HL-60 (cell line): Measurements from ENCODE around the gene ATXN7L1.
A peak's percentile ranks its signal among the peaks of the same experiment; 100 is the strongest.

Source experiments
- DNase-seq, 2 experiments: peaks; one replicate each; pipeline ENCODE4 v3.0.0-alpha.2; 2010 to 2020; ENCODE audit warnings: low read depth in 1 of 2, low spot score in 1 of 2
- H3K27ac ChIP-seq: fragments of 250-450 bp; sonication (Bioruptor Pico); replicated peaks from 2 replicates; pipeline ENCODE4 v1.5.1; 2020; ENCODE audit warnings: mild to moderate bottlenecking, moderate library complexity
- H3K27me3 ChIP-seq: fragments of 250-450 bp; sonication (Bioruptor Pico); 2 replicates; pipeline ENCODE4 v1.5.1; 2021; ENCODE audit warnings: mild to moderate bottlenecking, moderate library complexity; ENCODE audit not compliant: insufficient read depth, poor library complexity, severe bottlenecking
- H3K4me3 ChIP-seq: replicated peaks from 2 replicates; pipeline ENCODE4 v1.5.1; 2011; ENCODE audit warnings: mild to moderate bottlenecking, control low read depth, low read length; ENCODE audit not compliant: insufficient read depth
- CTCF ChIP-seq: IDR thresholded peaks from one replicate; pipeline ENCODE4 v1.5.1; 2011; ENCODE audit warnings: low read length, control low read depth, inconsistent platforms; ENCODE audit not compliant: insufficient read depth
- GABPA ChIP-seq: IDR thresholded peaks from 2 replicates; pipeline ENCODE4 v1.6.1; 2012; ENCODE audit warnings: low read depth
- POLR2AphosphoS5 ChIP-seq: IDR thresholded peaks from 2 replicates; pipeline ENCODE4 v1.6.1; 2012; ENCODE audit warnings: low read depth
- REST ChIP-seq: IDR thresholded peaks from 2 replicates; pipeline ENCODE4 v1.6.1; 2012; ENCODE audit warnings: low read depth; ENCODE audit not compliant: insufficient replicate concordance
- SPI1 ChIP-seq: IDR thresholded peaks from 2 replicates; pipeline ENCODE4 v1.6.1; 2012; ENCODE audit warnings: low read depth, mild to moderate bottlenecking, borderline replicate concordance

The ATXN7L1 gene

GRCh38 chr7:105744258-105744657, 132.1 kb downstream of the ATXN7L1 start:
- TF ChIP-seq CTCF (no peak), POLR2AphosphoS5 (no peak), SPI1 (no peak), GABPA (no peak), REST (no peak)
- no peak for DNase-seq
- H3K4me3 ChIP-seq, result no peak overlapping the region

GRCh38 chr7:105743351-105744090, 132.9 kb downstream of the ATXN7L1 start:
- Histone ChIP-seq H3K27ac (no peak overlapping the region), H3K4me3 (no peak overlapping the region), H3K27me3 (no peaks in the 10 kb centered on the region)
- TF ChIP-seq CTCF (no peak), REST (peak; percentile 92), POLR2AphosphoS5 (no peak)
- peak; percentile 3 to 22 for DNase-seq

More at GRCh38 chr7:105744258-105744657, 132.1 kb downstream of the ATXN7L1 start:
- H3K27me3 ChIP-seq, result no peaks in the 10 kb centered on the region
- no peak overlapping the region for H3K27ac ChIP-seq

- no peak for TF ChIP-seq GABPA
- TF ChIP-seq CTCF, result no peak
- TF ChIP-seq SPI1, result peak; percentile 71; the same call in 1 of the 2 replicates
- Histone ChIP-seq H3K27ac (no peak overlapping the region), H3K27me3 (no peaks in the 10 kb centered on the region), H3K4me3 (no peak overlapping the region)
- DNase-seq, result no peak
Observed at GRCh38 chr7:105742787-105743186, 133.6 kb downstream of the ATXN7L1 start.

GRCh38 chr7:105741982-105742381, 134.4 kb downstream of the ATXN7L1 start:
- H3K27ac ChIP-seq, result no peak overlapping the region
- no peak overlapping the region for H3K4me3 ChIP-seq
- TF ChIP-seq SPI1, result no peak
- TF ChIP-seq GABPA, result no peak
- TF ChIP-seq CTCF, result no peak
- TF ChIP-seq REST, result no peak
- no peak for TF ChIP-seq POLR2AphosphoS5
- DNase-seq, result no peak
- no peaks in the 10 kb centered on the region for H3K27me3 ChIP-seq
